IPS DF 19.7 (cell line): Measurements from ENCODE around the gene PKHD1.

Source experiments
- DNase-seq: peaks from one replicate; pipeline ENCODE4 v3.0.0-alpha.2; 2013; ENCODE audit warnings: low read depth, low spot score

The PKHD1 gene

DNA sequence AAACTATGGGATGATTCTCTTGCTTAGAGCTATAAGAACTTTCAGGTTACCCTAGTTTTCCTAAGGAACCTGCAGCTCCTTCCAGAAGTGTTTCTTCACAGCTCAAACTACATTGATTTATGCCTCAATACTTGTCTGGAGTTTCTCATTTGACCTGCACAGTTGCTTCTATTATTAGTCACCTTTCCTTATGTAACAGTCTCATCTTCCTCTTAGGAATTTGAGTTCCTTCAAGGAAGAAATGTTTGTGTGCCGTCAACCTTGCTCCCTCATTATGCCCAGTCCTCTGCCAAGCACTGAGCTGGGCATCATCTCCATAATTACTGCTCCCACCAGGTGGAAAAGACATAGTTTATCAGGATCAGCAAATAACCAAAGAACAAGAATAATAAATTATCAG is 466.4 kb downstream of the PKHD1 start:
- no peak for DNase-seq

DNA sequence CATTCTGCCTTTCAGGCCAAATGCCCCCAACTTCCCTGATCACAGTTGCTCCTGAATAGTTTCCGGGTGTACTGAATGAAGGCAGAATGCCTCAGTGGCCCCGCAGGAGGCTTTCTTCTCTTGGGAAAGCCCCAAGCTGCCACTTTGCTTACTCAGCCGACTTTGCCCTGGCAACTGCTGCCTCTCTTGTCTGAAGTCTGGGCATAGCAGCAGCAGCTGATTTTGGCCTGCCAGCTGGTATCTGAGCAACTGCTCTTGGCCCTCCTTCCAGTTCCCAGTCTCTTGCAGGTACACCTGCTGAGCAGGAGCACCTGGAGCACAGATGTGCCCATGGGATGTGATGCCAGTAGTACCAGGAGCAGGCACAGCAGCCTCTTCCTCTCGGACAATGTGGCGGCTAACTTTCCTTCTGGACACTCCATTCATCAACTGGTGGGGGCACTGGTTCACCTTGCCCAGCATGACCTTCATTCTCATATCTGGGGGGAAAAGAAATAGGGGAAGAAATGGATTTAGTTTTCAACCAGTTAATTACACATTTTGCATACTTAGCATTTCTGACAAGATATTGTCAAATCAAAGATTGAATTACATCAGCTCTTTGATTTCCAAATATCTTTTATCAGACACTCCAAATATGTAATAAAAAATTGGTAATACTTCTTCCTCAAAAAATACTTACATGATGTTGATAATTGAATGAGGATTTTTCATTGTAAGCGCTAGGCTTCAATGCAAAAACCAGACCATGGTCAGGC is 468.2 kb downstream of the PKHD1 start:
- no peak for DNase-seq

DNA sequence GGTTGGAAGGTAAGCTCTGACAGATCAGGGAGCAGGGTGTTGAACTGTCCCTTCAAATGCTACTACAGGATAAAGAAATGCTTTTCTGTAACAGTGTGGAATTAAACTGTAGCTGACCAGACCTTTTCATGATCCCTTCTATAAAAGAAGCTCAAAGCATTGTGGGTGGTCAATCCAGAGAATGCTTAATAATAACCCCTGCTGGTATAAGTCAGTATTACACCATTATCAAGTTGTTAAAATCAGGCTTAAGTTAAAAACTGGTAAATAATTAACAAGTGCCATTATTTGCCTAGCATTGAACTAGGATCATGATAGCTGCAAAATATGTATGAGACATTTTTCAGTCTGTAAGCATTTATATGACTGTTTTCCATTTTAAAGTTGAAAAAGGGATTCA is 468.9 kb downstream of the PKHD1 start:
- DNase-seq: no peak

GRCh38 chr6:51617751-51618150 is 469.7 kb downstream of the PKHD1 start:
- no peak for DNase-seq

- no peak for DNase-seq
Measured at GRCh38 chr6:51616243-51616642, 471.2 kb downstream of the PKHD1 start.

DNA sequence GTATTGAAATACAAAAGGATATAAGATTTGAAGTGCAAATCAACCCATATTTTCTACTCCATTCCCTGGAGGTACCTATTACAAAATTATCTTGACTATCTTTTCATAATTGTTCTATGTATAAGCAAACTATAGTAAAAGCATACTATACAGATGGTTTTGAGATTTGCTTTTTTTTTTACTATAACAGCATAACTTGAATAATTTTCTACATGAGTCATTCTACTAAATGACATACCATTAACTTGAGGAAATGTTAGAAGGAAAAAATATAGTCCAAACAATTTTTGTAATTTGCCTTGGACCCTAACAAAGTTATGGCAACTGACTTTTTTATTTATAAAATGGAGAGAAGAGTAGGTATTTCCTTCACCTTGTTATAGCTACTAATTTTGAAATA is 472.7 kb downstream of the PKHD1 start:
- DNase-seq: no peak

- DNase-seq: no peak
Measured at GRCh38 chr6:51613558-51613957, 473.9 kb downstream of the PKHD1 start.

DNA sequence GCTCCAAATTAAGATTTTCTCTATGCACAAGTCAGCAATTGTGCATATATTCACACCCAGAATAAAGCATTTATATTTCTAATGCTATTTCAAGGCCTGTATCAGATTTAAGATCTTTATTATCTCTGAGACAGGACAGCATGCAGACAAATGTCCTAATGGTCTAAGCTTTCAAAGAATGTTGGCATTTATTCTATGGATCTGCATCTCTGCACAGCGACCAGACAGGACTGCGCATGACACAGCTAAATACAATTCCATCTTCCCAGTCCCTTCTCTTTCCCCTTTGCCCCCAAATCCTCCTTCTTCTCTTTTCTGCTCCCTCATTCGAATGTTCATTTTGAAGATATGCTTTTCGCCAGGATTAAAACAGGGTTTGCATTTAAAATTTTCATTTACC is 478.5 kb downstream of the PKHD1 start:
- DNase-seq: no peak

DNA sequence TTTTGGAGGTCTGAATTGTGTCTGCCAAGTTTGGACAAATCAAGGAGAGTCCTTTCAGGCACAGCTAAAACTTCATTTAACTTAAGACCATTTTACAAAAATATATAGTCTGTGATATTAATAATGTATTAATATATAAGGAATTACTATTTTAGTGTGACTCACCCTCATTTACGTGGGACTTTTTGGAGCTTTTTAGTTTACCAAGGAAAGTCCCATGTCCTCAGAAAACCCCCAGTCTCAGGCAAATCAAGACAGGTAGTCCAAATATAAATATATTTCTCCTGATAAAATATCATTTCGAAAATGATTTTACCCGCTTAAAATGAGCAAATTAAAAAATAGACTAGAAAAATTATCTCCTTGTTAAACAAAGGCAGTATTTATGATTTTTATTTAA is 479.0 kb downstream of the PKHD1 start:
- DNase-seq: no peak

- no peak for DNase-seq
Measured at GRCh38 chr6:51600514-51600913, 486.9 kb downstream of the PKHD1 start.

GRCh38 chr6:51598171-51598570 is 489.2 kb downstream of the PKHD1 start:
- no peak for DNase-seq

DNA sequence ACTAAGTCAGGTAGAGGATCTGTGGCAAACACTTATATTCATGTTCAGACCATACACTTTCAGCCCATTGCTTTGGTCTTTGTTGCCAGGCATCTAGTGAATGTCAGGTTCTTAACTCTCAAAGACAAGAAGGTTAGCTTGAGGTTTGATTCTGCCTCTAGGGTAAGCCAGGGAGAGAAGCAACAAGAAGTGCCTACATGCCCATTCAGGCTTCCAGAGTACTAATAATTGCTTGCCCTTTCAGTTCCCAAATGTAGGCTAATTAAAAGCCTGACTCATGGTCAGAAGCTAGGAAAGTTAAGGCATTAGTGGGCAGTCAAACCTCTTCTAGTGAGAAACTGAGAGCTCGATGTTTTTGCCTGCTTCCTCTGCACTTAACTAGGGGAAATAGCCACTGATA is 492.4 kb downstream of the PKHD1 start:
- no peak for DNase-seq

DNA sequence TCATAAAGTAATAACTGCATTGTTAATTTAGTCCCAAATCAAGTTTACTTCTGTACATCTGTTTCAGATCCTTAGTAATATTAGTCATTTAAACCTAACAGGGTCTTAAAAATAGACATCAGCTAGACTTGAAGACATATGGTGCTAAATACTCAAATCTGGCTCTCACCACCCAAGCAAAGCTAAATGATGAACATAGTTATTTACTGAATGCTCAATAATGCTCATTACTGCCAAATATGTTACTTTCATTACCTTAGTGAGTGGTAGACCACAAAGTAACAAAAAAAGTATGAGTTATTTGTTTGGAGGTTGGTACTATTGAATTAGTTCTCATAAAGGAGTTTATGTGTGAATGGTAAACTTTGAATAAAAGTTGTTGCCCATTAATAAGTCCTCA is 502.1 kb downstream of the PKHD1 start:
- DNase-seq: no peak

GRCh38 chr6:51584163-51584562 is 503.2 kb downstream of the PKHD1 start:
- DNase-seq: no peak

GRCh38 chr6:51578994-51579393 is 508.4 kb downstream of the PKHD1 start:
- DNase-seq: no peak

DNA sequence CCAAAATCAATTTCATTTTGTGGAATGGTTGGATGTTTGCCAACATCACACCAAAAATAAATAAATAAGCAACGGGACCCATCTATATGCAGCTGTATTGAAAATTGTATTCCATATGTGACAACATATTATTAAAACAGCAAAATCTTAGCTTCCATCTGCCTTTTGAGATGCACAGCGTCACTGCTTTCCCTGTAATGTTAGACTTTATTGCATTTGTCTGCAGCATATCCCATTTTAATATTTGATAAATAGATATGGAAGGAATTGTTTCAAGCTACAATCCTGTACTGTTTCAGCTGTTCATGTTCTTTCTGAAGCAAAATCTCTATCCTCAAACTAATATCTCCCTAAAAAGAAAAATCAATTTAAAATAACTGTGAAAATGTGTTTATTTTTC is 509.1 kb downstream of the PKHD1 start:
- DNase-seq: no peak

DNA sequence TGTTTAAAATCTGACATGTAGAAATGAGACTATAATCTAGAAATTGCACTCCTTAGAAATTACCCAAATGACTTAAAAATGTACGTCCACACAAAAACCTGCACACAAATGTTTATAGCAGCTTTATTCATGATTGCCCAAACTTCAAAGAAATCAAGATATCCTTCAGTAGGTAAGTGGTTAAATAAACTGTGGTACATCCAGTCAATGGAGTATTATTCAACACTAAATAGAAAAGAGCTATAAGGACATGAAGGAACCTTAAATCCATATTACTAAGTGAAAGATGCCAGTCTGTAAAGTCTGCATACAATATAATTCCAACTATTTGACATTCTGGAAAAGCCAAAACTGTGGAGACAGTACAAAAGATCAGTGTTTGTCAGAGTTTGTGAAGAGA is 513.4 kb downstream of the PKHD1 start:
- no peak for DNase-seq

DNA sequence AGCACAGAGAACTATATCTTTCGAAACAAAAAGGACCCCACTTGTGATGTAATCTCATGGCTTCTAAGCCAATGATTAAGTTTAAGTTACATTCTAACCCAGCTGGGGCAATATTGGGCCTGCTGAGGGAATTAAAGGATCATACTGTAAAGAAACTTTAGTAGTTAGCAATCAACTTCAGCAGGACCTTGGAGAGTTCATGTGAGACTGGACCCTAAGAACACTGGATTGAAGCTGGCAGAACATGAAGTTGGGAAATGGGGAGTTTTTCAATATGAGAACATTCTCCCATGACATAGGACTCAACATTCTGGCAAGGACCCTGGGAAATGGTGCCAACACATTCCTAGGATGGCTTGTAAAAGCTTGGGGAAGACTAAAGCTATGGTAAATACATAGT is 516.2 kb downstream of the PKHD1 start:
- no peak for DNase-seq

DNA sequence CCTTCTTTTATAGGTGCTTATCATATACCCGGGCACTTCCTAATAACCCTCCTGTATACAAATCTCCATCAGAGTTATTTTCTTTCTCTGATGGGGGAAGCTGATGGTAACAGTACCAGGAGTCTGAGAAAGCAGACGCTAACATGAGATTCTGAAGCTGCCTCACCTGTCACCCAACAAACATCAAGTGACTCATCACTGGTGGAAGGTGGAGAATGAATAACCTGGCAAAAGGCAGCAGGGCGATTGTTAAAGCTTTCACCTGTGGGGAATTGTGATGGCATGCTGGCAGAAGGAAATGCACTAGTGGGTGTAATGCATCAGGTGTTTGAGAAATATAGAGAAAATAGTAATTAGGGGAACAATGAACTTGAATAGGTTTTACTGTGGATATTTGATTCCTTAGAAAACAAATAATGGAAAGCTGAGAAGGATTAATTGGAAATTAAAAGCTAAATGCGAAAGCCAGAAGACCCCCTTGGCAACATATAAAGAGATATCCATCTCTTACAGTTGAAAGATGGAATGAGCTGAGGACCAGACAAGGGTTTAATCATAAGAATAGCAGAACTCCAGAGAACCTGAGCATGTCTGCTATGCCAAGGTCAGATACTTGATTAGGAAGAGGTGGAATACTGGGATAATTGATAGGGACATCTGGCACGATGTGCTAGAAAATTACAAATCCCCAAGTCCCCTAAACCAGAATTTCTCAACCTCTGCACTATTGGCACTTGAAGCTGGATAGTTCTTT is 517.1 kb downstream of the PKHD1 start:
- no peak for DNase-seq

GRCh38 chr6:51569594-51569993 is 517.8 kb downstream of the PKHD1 start:
- no peak for DNase-seq

GRCh38 chr6:51568771-51569170 is 518.6 kb downstream of the PKHD1 start:
- no peak for DNase-seq

- DNase-seq: no peak
Measured at GRCh38 chr6:51565472-51565871, 521.9 kb downstream of the PKHD1 start.
